ENCODE measurements around the gene TMCO4.

The TMCO4 gene

DNA sequence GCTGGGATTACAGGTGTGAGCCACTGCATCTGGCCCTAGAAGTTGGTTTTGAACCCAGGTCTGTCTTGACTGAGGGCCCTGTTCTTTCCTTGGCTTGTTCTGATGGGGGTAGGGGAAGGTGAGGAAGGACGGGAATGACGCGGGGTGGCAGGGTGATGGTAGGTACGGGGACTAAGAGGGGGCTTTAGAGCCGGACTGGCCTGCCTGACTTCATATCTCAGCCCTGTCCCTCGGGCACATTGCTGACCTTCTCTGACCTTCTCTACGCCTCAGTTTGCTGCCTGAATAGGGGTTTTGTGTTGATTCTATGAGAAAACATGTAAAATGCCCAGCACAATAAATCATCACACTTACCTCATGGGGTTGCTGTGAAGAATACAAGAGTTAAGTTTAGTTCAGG lies 8.6 kb upstream of the TMCO4 start (continued):
- TF ChIP-seq, protein P1, sequence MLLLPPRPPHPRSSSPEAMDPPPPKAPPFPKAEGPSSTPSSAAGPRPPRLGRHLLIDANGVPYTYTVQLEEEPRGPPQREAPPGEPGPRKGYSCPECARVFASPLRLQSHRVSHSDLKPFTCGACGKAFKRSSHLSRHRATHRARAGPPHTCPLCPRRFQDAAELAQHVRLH (tag by site-specific recombination; IDR thresholded peaks at IDR 0.05), result no peak
- no peak for TF ChIP-seq ZNF404 (tag by site-specific recombination; IDR thresholded peaks at IDR 0.05)
- TF ChIP-seq BCL11A (tag by site-specific recombination; IDR thresholded peaks at IDR 0.05; ENCODE audit: low read depth), result no peak
- no peak for TF ChIP-seq ZNF112 (tag by site-specific recombination; IDR thresholded peaks at IDR 0.05)
- TF ChIP-seq, protein P2, sequence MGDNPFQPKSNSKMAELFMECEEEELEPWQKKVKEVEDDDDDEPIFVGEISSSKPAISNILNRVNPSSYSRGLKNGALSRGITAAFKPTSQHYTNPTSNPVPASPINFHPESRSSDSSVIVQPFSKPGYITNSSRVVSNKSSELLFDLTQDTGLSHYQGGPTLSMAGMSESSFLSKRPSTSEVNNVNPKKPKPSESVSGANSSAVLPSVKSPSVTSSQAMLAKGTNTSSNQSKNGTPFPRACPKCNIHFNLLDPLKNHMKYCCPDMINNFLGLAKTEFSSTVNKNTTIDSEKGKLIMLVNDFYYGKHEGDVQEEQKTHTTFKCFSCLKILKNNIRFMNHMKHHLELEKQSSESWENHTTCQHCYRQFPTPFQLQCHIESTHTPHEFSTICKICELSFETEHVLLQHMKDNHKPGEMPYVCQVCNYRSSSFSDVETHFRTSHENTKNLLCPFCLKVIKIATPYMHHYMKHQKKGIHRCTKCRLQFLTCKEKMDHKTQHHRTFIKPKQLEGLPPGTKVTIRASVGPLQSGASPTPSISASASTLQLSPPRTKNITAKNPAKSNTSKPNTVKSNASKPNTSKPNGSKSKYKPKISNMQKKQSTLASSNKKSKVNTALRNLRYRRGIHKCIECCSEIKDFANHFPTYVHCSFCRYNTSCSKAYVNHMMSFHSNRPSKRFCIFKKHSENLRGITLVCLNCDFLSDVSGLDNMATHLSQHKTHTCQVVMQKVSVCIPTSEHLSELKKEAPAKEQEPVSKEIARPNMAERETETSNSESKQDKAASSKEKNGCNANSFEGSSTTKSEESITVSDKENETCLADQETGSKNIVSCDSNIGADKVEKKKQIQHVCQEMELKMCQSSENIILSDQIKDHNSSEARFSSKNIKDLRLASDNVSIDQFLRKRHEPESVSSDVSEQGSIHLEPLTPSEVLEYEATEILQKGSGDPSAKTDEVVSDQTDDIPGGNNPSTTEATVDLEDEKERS (tag by site-specific recombination; IDR thresholded peaks at IDR 0.05), result no peak
- no peak for TF ChIP-seq ZNF239 (tag by site-specific recombination; IDR thresholded peaks at IDR 0.05)
- TF ChIP-seq ZNF175 (tag by site-specific recombination; IDR thresholded peaks at IDR 0.05), result no peak

DNA sequence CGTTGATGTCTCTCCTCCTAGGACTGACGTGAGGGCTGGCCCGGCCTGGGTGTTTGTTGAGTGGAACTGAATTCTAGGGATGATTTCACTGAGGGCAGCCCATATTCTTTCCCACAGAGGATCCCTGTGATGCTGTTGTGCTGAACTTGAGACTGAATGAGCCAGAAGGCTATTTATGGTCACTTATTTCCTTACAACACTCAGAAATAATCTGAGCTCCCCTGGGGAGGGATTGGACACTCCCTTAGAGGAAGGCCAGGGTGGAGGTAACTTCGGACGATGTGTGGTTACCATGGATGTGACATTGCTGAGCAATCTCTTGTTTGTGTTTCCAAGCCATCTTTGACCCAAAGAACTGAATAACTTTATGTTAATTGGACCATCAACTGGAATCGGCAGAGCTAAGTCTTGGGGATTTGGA lies 5.1 kb upstream of the TMCO4 start:
- ChIA-PET POLR2A (no interaction called here), CTCF (interaction anchor here (1.9 kb wide), 1 partner anchor 143 kb away, joined by 6 read pairs; no protein-coding TSS in a partner anchor)
- Histone ChIP-seq H3K4me1 (ENCODE audit: control insufficient read depth, insufficient read depth, low read length) (no peaks in the 10 kb centered on the region; the same call in 1 of the 2 replicates), H3K27ac (ENCODE audit: extremely low read depth, low read depth, low read length) (no peak overlapping the region), H3K9me3 (ENCODE audit: control insufficient read depth, insufficient read depth, low read depth, low read length) (no peaks in the 10 kb centered on the region), H3K4me3 (ENCODE audit: low read depth, low read length) (no peak overlapping the region), H3K36me3 (ENCODE audit: control insufficient read depth in 2 of 2, insufficient read depth in 1 of 2, low read length in 2 of 2) (no peaks in the 10 kb centered on the region)
- TF ChIP-seq, protein P3, sequence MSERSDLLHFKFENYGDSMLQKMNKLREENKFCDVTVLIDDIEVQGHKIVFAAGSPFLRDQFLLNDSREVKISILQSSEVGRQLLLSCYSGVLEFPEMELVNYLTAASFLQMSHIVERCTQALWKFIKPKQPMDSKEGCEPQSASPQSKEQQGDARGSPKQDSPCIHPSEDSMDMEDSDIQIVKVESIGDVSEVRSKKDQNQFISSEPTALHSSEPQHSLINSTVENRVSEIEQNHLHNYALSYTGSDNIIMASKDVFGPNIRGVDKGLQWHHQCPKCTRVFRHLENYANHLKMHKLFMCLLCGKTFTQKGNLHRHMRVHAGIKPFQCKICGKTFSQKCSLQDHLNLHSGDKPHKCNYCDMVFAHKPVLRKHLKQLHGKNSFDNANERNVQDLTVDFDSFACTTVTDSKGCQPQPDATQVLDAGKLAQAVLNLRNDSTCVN (tag by site-specific recombination; optimal IDR thresholded peaks at IDR 0.05), result no peak
- TF ChIP-seq, protein P4, sequence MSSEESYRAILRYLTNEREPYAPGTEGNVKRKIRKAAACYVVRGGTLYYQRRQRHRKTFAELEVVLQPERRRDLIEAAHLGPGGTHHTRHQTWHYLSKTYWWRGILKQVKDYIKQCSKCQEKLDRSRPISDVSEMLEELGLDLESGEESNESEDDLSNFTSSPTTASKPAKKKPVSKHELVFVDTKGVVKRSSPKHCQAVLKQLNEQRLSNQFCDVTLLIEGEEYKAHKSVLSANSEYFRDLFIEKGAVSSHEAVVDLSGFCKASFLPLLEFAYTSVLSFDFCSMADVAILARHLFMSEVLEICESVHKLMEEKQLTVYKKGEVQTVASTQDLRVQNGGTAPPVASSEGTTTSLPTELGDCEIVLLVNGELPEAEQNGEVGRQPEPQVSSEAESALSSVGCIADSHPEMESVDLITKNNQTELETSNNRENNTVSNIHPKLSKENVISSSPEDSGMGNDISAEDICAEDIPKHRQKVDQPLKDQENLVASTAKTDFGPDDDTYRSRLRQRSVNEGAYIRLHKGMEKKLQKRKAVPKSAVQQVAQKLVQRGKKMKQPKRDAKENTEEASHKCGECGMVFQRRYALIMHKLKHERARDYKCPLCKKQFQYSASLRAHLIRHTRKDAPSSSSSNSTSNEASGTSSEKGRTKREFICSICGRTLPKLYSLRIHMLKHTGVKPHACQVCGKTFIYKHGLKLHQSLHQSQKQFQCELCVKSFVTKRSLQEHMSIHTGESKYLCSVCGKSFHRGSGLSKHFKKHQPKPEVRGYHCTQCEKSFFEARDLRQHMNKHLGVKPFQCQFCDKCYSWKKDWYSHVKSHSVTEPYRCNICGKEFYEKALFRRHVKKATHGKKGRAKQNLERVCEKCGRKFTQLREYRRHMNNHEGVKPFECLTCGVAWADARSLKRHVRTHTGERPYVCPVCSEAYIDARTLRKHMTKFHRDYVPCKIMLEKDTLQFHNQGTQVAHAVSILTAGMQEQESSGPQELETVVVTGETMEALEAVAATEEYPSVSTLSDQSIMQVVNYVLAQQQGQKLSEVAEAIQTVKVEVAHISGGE (tag by site-specific recombination; conservative IDR thresholded peaks at IDR 0.05; ENCODE audit: low read depth), result no peak
- TF ChIP-seq ZNF354C (tag by site-specific recombination; IDR thresholded peaks at IDR 0.05; ENCODE audit: borderline replicate concordance, low read depth) (no peak), ZNF610 (tag by site-specific recombination; IDR thresholded peaks at IDR 0.05; ENCODE audit: borderline replicate concordance) (no peak), ZNF157 (tag by site-specific recombination; IDR thresholded peaks at IDR 0.05) (no peak), ZNF830 (tag by site-specific recombination; IDR thresholded peaks at IDR 0.05; ENCODE audit: low read depth) (no peak), OVOL3 (tag by site-specific recombination; IDR thresholded peaks at IDR 0.05) (no peak), ZNF324 (tag by site-specific recombination; IDR thresholded peaks at IDR 0.05) (no peak), ZNF548 (tag by site-specific recombination; IDR thresholded peaks at IDR 0.05) (no peak), SALL2 (tag by site-specific recombination; IDR thresholded peaks at IDR 0.05; ENCODE audit: borderline replicate concordance) (no peak), ZNF843 (tag by site-specific recombination; IDR thresholded peaks at IDR 0.05) (no peak), ZBTB17 (tag by site-specific recombination; IDR thresholded peaks at IDR 0.05) (no peak), ZBTB7A (tag by site-specific recombination; IDR thresholded peaks at IDR 0.05; ENCODE audit: low read depth) (no peak)
- TF ChIP-seq, protein P5, sequence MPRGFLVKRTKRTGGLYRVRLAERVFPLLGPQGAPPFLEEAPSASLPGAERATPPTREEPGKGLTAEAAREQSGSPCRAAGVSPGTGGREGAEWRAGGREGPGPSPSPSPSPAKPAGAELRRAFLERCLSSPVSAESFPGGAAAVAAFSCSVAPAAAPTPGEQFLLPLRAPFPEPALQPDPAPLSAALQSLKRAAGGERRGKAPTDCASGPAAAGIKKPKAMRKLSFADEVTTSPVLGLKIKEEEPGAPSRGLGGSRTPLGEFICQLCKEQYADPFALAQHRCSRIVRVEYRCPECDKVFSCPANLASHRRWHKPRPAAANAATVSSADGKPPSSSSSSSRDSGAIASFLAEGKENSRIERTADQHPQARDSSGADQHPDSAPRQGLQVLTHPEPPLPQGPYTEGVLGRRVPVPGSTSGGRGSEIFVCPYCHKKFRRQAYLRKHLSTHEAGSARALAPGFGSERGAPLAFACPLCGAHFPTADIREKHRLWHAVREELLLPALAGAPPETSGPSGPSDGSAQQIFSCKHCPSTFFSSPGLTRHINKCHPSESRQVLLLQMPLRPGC (tag by site-specific recombination; IDR thresholded peaks at IDR 0.05), result no peak
